H1 (cell line): Measurements from ENCODE around the gene GLCE. TPM values are rescaled to one million over a fixed set of nuclear protein-coding genes. Genes with fewer than 3 reads are reported as not detected.

Experiments
- CTCF ChIA-PET: fragments of 300-600 bp; sonication (Branson Sonifier 250); formaldehyde crosslinking; loops from one replicate; lab custom pipeline; 2021; ENCODE audit not compliant: partially characterized antibody; lab: Charles Lee
- POLR2A ChIA-PET: fragments of 300-600 bp; sonication (Branson Sonifier 250); formaldehyde crosslinking; loops from one replicate; lab custom pipeline; 2021; ENCODE audit warnings: inconsistent platforms; ENCODE audit not compliant: partially characterized antibody; lab: Charles Lee
- DNase-seq, 2 experiments: peaks; one replicate each; pipeline versions ENCODE4 v3.0.0 to v3.0.0-alpha.2; 2010 to 2022; ENCODE audit warnings: low spot score in 2 of 2, low read depth in 1 of 2, mixed read lengths in 1 of 2
- FAIRE-seq: peaks from 2 replicates; lab custom pipeline; 2011; peaks lifted over from hg19 to GRCh38; lab: Jason Lieb, UNC
- H2AFZ ChIP-seq: 2 replicates; pipeline ENCODE4 v1.8.1; 2012; ENCODE audit warnings: low read length, inconsistent platforms
- H2AK5ac ChIP-seq: 2 replicates; pipeline ENCODE4 v1.6.1; 2013; ENCODE audit warnings: low read depth, low read length
- H2BK120ac ChIP-seq: replicated peaks from 2 replicates; pipeline ENCODE3; 2013; ENCODE audit warnings: low read depth, low read length, inconsistent platforms
- H2BK12ac ChIP-seq: 2 replicates; pipeline ENCODE4 v1.6.1; 2013; ENCODE audit warnings: low read depth, low read length
- H2BK15ac ChIP-seq: 2 replicates; pipeline ENCODE4 v1.6.1; 2013; ENCODE audit warnings: low read length
- H2BK20ac ChIP-seq: 2 replicates; pipeline ENCODE4 v1.6.1; 2013; ENCODE audit warnings: low read length
- H2BK5ac ChIP-seq: 2 replicates; pipeline ENCODE4 v1.6.1; 2013; ENCODE audit warnings: low read depth, low read length
- H3K14ac ChIP-seq: 2 replicates; pipeline ENCODE4 v1.6.1; 2013; ENCODE audit warnings: inconsistent platforms; ENCODE audit not compliant: insufficient read length
- H3K18ac ChIP-seq: 2 replicates; pipeline ENCODE4 v1.6.1; 2013; ENCODE audit warnings: low read length; ENCODE audit errors: extremely low read depth
- H3K23ac ChIP-seq: 2 replicates; pipeline ENCODE4 v1.6.1; 2013; ENCODE audit warnings: inconsistent platforms; ENCODE audit not compliant: insufficient read length
- H3K23me2 ChIP-seq: 2 replicates; pipeline ENCODE4 v1.6.1; 2013; ENCODE audit warnings: low read depth, low read length
- H3K27ac ChIP-seq: 2 replicates; pipeline ENCODE4 v1.6.1; 2011; ENCODE audit warnings: low read depth, low read length, inconsistent platforms
- H3K27me3 ChIP-seq, 4 experiments: replicated peaks in 1 of 4; 1 replicate in 1 of 4; 2 replicates in 3 of 4; pipeline versions ENCODE4 v1.6.1 to v1.8.1; 2011 to 2013; ENCODE audit warnings: low read length in 3 of 4, mild to moderate bottlenecking in 3 of 4, inconsistent platforms in 2 of 4, mixed read lengths in 2 of 4, moderate library complexity in 1 of 4; ENCODE audit not compliant: control insufficient read depth in 3 of 4, insufficient read depth in 3 of 4; ENCODE audit errors: extremely low read depth in 1 of 4
- H3K36me3 ChIP-seq, 4 experiments: 2 replicates each; pipeline versions ENCODE4 v1.6.1 to v1.8.1; 2011 to 2013; ENCODE audit warnings: mild to moderate bottlenecking in 4 of 4, low read length in 3 of 4, moderate library complexity in 2 of 4, control low read depth in 1 of 4, inconsistent platforms in 1 of 4; ENCODE audit not compliant: insufficient read depth in 4 of 4, control insufficient read depth in 2 of 4
- H3K4ac ChIP-seq: replicated peaks from 2 replicates; pipeline ENCODE3; 2013; ENCODE audit warnings: low read length, low read depth, mixed read lengths, inconsistent platforms; ENCODE audit not compliant: insufficient read length
- H3K4me1 ChIP-seq, 4 experiments: replicated peaks in 1 of 4; 1 replicate in 1 of 4; 2 replicates in 3 of 4; pipeline versions ENCODE4 v1.6.1 to v1.8.1; 2011 to 2013; ENCODE audit warnings: low read length in 3 of 4, inconsistent platforms in 2 of 4, mixed read lengths in 1 of 4; ENCODE audit not compliant: insufficient read depth in 4 of 4, control insufficient read depth in 3 of 4
- H3K4me2 ChIP-seq, 2 experiments: 2 replicates each; pipeline versions ENCODE4 v1.6.1 to v1.8.1; 2011 to 2013; ENCODE audit warnings: low read depth in 2 of 2, low read length in 2 of 2, control low read depth in 1 of 2, inconsistent platforms in 1 of 2, mild to moderate bottlenecking in 1 of 2; ENCODE audit not compliant: insufficient read depth in 1 of 2
- H3K4me3 ChIP-seq, 4 experiments: fragments of 200-600, 300-600 bp in 1 of 4; sonication (generic), shearing (Covaris generic), sonication (Bioruptor Twin) in 1 of 4; 2 replicates each; pipeline versions ENCODE4 v1.5.1 to v1.8.1; 2011 to 2016; ENCODE audit warnings: low read length in 4 of 4, low read depth in 3 of 4, control low read depth in 2 of 4, inconsistent platforms in 2 of 4, mild to moderate bottlenecking in 2 of 4, mixed read lengths in 1 of 4, moderate library complexity in 1 of 4; ENCODE audit not compliant: insufficient read depth in 2 of 4; ENCODE audit errors: extremely low read depth in 1 of 4
- H3K56ac ChIP-seq: replicated peaks from 2 replicates; pipeline ENCODE3; 2013; ENCODE audit warnings: low read depth, mild to moderate bottlenecking, mixed read lengths, low read length, inconsistent platforms; ENCODE audit not compliant: insufficient read length
- H3K79me1 ChIP-seq: 2 replicates; pipeline ENCODE4 v1.6.1; 2013; ENCODE audit warnings: low read depth, low read length, control low read depth
- H3K79me2 ChIP-seq, 2 experiments: 2 replicates each; pipeline versions ENCODE4 v1.6.1 to v1.8.1; 2012 to 2013; ENCODE audit warnings: low read length in 2 of 2, mild to moderate bottlenecking in 2 of 2, inconsistent platforms in 1 of 2; ENCODE audit not compliant: insufficient read depth in 2 of 2, control insufficient read depth in 1 of 2
- H3K9ac ChIP-seq, 4 experiments: replicated peaks in 1 of 4; 1 replicate in 1 of 4; 2 replicates in 3 of 4; pipeline versions ENCODE4 v1.6.1 to v1.8.1; 2011 to 2013; ENCODE audit warnings: low read depth in 3 of 4, low read length in 3 of 4, control low read depth in 2 of 4, mild to moderate bottlenecking in 2 of 4, moderate library complexity in 2 of 4, inconsistent platforms in 1 of 4; ENCODE audit errors: extremely low read depth in 1 of 4
- H3K9me3 ChIP-seq, 2 experiments: 2 replicates each; pipeline versions ENCODE4 v1.6.1 to v1.8.1; 2012 to 2013; ENCODE audit warnings: mild to moderate bottlenecking in 2 of 2, moderate library complexity in 2 of 2, control low read depth in 1 of 2, inconsistent platforms in 1 of 2, low read depth in 1 of 2, low read length in 1 of 2, mixed read lengths in 1 of 2; ENCODE audit not compliant: insufficient read depth in 2 of 2
- H4K20me1 ChIP-seq, 2 experiments: replicated peaks in 1 of 2; 2 replicates each; pipeline versions ENCODE3 to v1.8.1; 2011 to 2013; ENCODE audit warnings: inconsistent platforms in 2 of 2, low read length in 2 of 2, mild to moderate bottlenecking in 1 of 2; ENCODE audit not compliant: insufficient read depth in 2 of 2, control insufficient read depth in 1 of 2
- H4K5ac ChIP-seq: 2 replicates; pipeline ENCODE4 v1.6.1; 2013; ENCODE audit warnings: low read length, low read depth, mixed read lengths, inconsistent platforms; ENCODE audit not compliant: insufficient read length
- H4K8ac ChIP-seq: 2 replicates; pipeline ENCODE4 v1.8.0; 2013; ENCODE audit warnings: mild to moderate bottlenecking, moderate library complexity, low read length, inconsistent platforms; ENCODE audit not compliant: insufficient read depth; ENCODE audit errors: extremely low read depth
- H4K91ac ChIP-seq: replicated peaks from 2 replicates; pipeline ENCODE3; 2013; ENCODE audit warnings: low read length, mixed read lengths, inconsistent platforms; ENCODE audit not compliant: insufficient read length
- BACH1 ChIP-seq: IDR thresholded peaks from 2 replicates; pipeline ENCODE4 v1.6.1; 2012; ENCODE audit warnings: low read length, improper control_type of control experiment
- BCL11A ChIP-seq, 2 experiments: IDR thresholded peaks; one replicate each; pipeline ENCODE4 v1.6.1; 2011; ENCODE audit warnings: low read depth in 2 of 2, low read length in 2 of 2, mild to moderate bottlenecking in 2 of 2
- BRCA1 ChIP-seq: IDR thresholded peaks from 2 replicates; pipeline ENCODE4 v1.6.1; 2012; ENCODE audit warnings: low read depth, low read length, improper control_type of control experiment
- CBX5 ChIP-seq: fragments of 300-800, 300-1000 bp; sonication (generic); IDR thresholded peaks from 2 replicates; pipeline ENCODE4 v1.7.1; 2016; ENCODE audit warnings: antibody characterized with exemption, low read length, low read depth
- CEBPB ChIP-seq: IDR thresholded peaks from 2 replicates; pipeline ENCODE4 v1.6.1; 2012; ENCODE audit warnings: low read depth, low read length
- EP300 ChIP-seq, 2 experiments: IDR thresholded peaks; 1 replicate in 1 of 2; 2 replicates in 1 of 2; pipeline ENCODE4 v1.6.1; 2011 to 2012; ENCODE audit warnings: low read depth in 2 of 2, low read length in 2 of 2, mild to moderate bottlenecking in 2 of 2, borderline replicate concordance in 1 of 2, inconsistent platforms in 1 of 2, moderate library complexity in 1 of 2
- HDAC2 ChIP-seq, 2 experiments: fragments of 300-600 bp in 1 of 2; sonication (generic) in 1 of 2; IDR thresholded peaks; 2 replicates each; pipeline ENCODE4 v1.6.1; 2011 to 2012; ENCODE audit warnings: low read depth in 2 of 2, low read length in 2 of 2, mild to moderate bottlenecking in 2 of 2, moderate library complexity in 2 of 2, borderline replicate concordance in 1 of 2, inconsistent platforms in 1 of 2
- MAX ChIP-seq: IDR thresholded peaks from 2 replicates; pipeline ENCODE4 v1.6.1; 2012; ENCODE audit warnings: inconsistent platforms
- SIRT6 ChIP-seq: IDR thresholded peaks from one replicate; pipeline ENCODE4 v1.7.1; 2012; ENCODE audit warnings: low read length, inconsistent platforms
- TBP ChIP-seq: IDR thresholded peaks from 2 replicates; pipeline ENCODE4 v1.6.1; 2011; ENCODE audit warnings: low read depth, low read length, improper control_type of control experiment
- TEAD4 ChIP-seq: IDR thresholded peaks from 2 replicates; pipeline ENCODE4 v1.6.1; 2012; ENCODE audit warnings: low read depth, low read length, inconsistent platforms, mixed read lengths
- YY1 ChIP-seq: IDR thresholded peaks from 2 replicates; pipeline ENCODE4 v1.6.1; 2011; ENCODE audit warnings: low read depth, mild to moderate bottlenecking, low read length
- WGBS, 2 experiments: shearing (Covaris generic) in 1 of 2; methylation state at CpG; one replicate each; pipeline versions ENCODE4 v1.1.6 to v1.1.7; 2013 to 2015; ENCODE audit warnings: low lambda C conversion rate in 2 of 2, mixed read lengths in 2 of 2, inconsistent platforms in 1 of 2, low coverage in 1 of 2, missing lambda C conversion rate in 1 of 2; ENCODE audit not compliant: insufficient replicate concordance in 2 of 2, insufficient coverage in 1 of 2, insufficient read length in 1 of 2; ENCODE audit errors: extremely low coverage in 1 of 2, missing lambda C conversion rate in 1 of 2; 5-methylcytosine and 5-hydroxymethylcytosine counted together
- polyA plus RNA-seq, 7 experiments: library from polyadenylated mRNA; depleted of rRNA in 3 of 7; stranded (reverse) in 5 of 7; unstranded in 2 of 7; fragments of >200 nt in 5 of 7; fragments of 200-250 nt in 2 of 7; gene quantifications; 1 replicate in 5 of 7; 2 replicates in 1 of 7; 4 replicates in 1 of 7; pipeline versions ENCODE4 v1.2.1 to v1.2.3, GENCODE V29; 2011 to 2013; ENCODE audit warnings: missing spikeins in 2 of 7, mixed read lengths in 2 of 7
- total RNA-seq: library from RNA; stranded (reverse); fragmentation: NEBNext Ultra II Directional; extraction: Animal tissue kit (Norgen Biotek cat#: 25700); gene quantifications from 2 replicates; pipeline ENCODE4 v1.2.1, GENCODE V29; 2021

GLCE gene
- total and polyA plus RNA-seq, 2 of the 8 experiments (the other 6 are each of a cell fraction or from before 2014, with no cell fraction given): 17.1 to 22.7 TPM

- WGBS, 2 experiments: 85% methylated on average over 2 of the region's 2 CpGs; no CpG with 5 or more reads in 1 of the 2 experiments
- Histone ChIP-seq H3K79me1 (no peaks in the 10 kb centered on the region), H4K8ac (no peak overlapping the region)
- TF ChIP-seq EP300 (IDR thresholded peaks at IDR 0.05; ENCODE audit: borderline replicate concordance in 1 of 2, low read depth in 2 of 2, low read length in 2 of 2) (no peak), SIRT6 (no peak), MAX (no peak), CEBPB (no peak), YY1 (no peak), BRCA1 (no peak), HDAC2 (IDR thresholded peaks at IDR 0.05; ENCODE audit: borderline replicate concordance in 1 of 2, low read depth in 2 of 2, low read length in 2 of 2) (no peak), BCL11A (IDR thresholded peaks at IDR 0.05; ENCODE audit: low read depth in 2 of 2, low read length in 2 of 2) (no peak), CBX5 (no peak), TEAD4 (no peak), BACH1 (no peak), TBP (no peak)
Observed at GRCh38 chr15:69150841-69151240, 9.6 kb upstream of the GLCE start.

More at GRCh38 chr15:69150841-69151240, 9.6 kb upstream of the GLCE start:
- ChIA-PET POLR2A (no interaction called here), CTCF (no interaction called here)
- Histone ChIP-seq H3K4me3 (no peak overlapping the region), H3K9ac (no peak overlapping the region), H2AK5ac (no peak overlapping the region), H3K4ac (no peak overlapping the region), H2BK5ac (no peak overlapping the region), H3K18ac (no peak overlapping the region), H3K23ac (no peak overlapping the region), H3K9me3 (no peaks in the 10 kb centered on the region), H3K27me3 (no peaks in the 10 kb centered on the region; a peak in 1 of 7 replicates), H3K14ac (no peak overlapping the region), H3K23me2 (no peaks in the 10 kb centered on the region), H4K20me1 (no peaks in the 10 kb centered on the region), H4K5ac (no peak overlapping the region), H2BK120ac (no peak overlapping the region), H4K91ac (no peak overlapping the region), H2BK20ac (no peak overlapping the region), H3K4me2 (no peak overlapping the region), H3K56ac (no peak overlapping the region), H3K36me3 (no peaks in the 10 kb centered on the region; a peak in 1 of 8 replicates), H2AFZ (no peak overlapping the region), H2BK12ac (no peak overlapping the region), H2BK15ac (no peak overlapping the region), H3K79me2 (no peaks in the 10 kb centered on the region), H3K27ac (no peak overlapping the region), H3K4me1 (peaks cover 0 to 3% (median 0%) of the 10 kb centered on the region in 4 experiments; a peak in 2 of 7 replicates)
- FAIRE-seq: no peak
- no peak for DNase-seq
